CD4-positive, alpha-beta T cell treated with Interleukin-15 for 1 hour (primary cell): Measurements from ENCODE around the gene KHDRBS2.
"Not testable (repeated sequence)": the region's sequence is repeated elsewhere in the genome, so short reads cannot be mapped to it uniquely, and the experiment has no call there.

Source experiments
- DNase-seq: peaks from one replicate; pipeline ENCODE4 v3.0.0-alpha.2; 2020

The KHDRBS2 gene

DNA sequence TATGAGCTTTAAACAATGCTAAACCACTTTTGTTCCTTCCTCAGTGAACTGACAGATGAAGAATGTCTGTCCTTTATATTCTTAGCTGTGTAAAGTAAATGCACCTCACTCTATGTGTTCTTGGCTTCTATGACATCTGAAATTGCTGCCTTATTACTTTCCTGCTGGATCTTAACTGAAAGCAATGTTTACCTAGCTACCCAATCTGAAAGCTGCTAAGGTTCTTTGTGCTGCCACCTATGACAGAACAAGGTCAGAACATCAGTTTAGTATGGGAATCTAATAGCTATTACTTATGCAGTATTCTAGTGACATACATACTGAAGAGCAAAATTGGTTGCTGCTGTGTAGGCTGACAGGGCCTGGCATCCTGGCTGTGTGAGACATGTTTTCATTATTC lies 444.1 kb downstream of the KHDRBS2 start:
- no peak for DNase-seq

- no peak for DNase-seq
Observed at GRCh38 chr6:61835237-61835636, 450.8 kb downstream of the KHDRBS2 start.

GRCh38 chr6:61833176-61833755 lies 452.8 kb downstream of the KHDRBS2 start:
- DNase-seq: no peak

DNA sequence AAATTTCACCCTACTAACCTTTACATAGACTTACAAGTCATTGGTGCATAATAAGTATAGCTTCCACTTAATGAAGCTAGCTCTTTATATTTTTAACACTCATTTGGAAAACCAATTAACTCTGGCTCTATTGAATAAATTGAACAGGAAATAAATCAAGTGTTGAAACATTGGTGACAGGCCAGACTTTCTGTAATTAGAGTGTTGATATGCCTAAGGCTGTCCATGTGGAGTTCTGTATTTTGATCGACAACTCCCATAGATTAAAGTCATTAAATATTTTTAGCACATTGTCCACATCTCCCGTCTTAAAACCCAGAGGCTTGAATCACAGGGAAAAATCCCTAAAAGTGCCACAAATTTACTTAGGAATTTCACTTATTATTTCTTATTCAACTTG lies 468.3 kb downstream of the KHDRBS2 start:
- no peak for DNase-seq

DNA sequence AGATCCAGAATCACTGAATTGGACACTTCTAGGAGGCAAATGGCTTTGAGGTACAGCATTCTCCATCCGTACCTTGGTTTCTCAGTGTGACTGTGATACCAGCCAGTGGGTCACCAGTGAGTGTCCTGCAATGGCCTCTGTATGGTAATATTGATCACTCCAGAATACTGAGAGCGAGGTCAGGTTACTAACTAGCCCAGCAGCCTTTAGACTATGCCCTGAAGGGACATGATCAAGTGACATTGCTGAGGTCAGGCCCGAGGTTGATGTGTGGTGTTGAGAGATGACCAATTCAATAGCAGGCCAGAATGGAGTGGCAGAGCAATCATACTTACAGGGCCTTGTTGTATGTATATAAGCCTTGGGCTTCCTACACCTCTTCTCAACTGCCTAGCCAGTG lies 476.0 kb downstream of the KHDRBS2 start:
- DNase-seq: no peak

DNA sequence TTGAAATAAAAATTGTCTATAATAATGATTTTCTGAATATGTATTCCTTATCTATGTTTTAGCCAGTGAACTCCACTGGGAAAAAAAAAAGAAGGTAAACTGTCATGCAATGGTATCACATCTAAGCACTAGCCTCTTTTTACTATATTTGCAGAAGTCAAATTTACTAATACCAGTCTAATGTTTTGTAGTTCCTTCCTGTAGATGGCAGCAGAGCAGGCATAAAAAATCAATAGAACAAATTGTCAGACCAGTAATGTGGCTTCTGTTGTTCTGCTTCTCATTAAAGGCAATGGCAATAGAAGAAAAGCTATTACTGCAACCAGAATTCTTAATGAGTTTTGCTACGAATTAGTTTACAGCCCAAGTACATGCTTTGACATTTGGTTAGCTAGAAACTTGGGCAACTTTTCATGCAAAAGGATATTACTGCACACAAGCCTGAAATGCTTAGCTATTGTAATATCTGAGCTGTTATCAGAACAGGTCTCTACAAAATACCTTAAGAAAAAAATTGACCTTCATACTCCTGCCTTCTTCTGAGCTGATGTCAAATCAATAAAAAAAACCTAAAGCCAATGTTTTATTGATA lies 476.9 kb downstream of the KHDRBS2 start:
- DNase-seq: no peak

DNA sequence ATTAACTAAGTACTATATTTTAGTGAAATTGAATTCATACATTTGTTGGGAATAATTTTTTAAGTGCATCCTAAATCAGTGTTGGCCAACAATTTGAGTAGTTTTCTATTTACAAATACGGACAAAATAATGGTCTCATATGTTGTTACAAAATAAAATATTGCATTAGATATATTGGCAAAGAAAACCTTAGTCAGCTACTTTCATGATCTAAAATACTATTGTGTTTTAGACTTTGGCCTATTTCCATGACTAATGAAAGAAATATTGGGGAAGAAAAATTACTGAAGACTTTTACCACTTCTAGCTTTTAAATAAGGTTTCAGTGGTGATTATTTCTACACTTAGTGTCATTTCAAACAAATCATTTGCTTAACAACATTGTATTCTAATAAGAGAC lies 498.0 kb downstream of the KHDRBS2 start:
- DNase-seq: no peak

- DNase-seq: not testable (repeated sequence)
Observed at GRCh38 chr6:61769446-61769845, 516.6 kb downstream of the KHDRBS2 start.

- DNase-seq: no peak
Observed at GRCh38 chr6:61755739-61756138, 530.3 kb downstream of the KHDRBS2 start.

DNA sequence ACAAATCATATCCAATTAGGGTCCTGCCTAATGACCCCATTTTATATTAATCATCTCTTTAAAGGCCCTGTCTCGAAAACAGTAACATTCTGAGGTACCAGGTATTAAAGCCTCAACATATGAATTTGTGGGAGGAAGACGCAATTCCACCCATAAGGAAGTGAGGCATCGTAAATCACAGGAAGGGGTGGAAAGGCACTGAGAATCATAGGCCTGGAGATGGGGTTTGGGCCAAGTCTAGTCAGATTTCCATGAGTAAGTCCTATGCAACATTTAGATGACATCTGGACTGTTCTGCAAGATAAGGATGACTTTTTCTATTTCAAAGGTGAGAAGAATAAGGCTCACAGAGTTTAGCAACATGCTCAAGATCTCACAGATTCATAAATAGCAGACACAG lies 534.0 kb downstream of the KHDRBS2 start:
- DNase-seq: no peak

- DNase-seq: no peak
Observed at GRCh38 chr6:61745994-61746393, 540.0 kb downstream of the KHDRBS2 start.

GRCh38 chr6:61711849-61712248 lies 574.2 kb downstream of the KHDRBS2 start:
- DNase-seq: no peak

DNA sequence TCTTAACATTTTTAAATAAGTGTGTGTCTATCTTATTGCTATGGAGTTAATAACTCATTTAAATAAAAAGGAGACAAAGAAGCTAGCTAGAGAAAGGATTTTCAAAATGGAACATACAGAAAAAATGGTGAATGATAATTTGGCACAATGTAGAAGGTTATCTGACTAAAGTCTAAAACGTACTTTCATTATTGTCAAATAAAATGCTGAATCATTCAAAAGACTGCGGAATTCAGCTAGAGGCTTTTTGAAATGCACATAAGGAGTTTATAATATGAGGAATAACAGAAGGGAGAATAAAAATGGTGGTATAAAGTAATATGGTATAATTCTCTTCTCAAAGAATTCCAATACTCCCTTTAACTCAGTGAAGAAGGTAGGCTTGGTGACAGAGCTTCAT lies 597.9 kb downstream of the KHDRBS2 start:
- no peak for DNase-seq

DNA sequence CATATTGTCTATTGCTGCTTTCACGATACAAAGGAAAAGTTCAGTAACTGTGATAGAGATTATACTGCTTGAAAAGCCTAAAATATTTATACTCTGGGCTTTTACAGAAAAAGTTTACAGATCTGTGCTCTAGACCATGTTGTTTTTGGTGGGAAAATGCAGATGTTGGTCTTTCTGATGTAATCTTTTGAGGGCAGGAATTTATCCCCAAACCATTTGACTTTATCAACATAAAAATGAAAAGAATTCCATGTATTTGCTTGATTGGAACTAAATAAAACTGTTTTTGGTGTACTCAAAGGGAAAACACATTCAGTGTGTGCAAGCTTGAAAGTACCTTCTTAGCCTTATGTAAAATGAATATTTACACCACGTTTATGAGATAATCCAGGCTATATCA lies 603.5 kb downstream of the KHDRBS2 start:
- no peak for DNase-seq

DNA sequence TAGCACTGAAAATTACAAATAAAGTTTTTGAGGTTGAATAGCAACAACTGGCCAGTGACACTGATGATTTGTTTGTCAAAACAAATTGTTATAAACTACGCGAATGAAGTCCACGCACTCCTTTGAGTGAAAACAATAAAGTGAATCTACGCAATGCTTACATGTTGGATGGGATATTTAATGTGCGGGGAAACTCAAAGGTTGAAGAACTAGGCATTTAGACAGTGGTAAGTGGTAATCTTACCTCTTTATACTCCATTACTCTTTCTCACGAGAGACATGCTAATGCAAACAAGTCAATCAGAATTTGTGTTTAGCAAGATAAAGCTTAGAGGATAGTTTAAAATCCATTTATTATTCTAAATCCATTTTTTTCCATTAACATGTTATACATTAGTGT lies 606.4 kb downstream of the KHDRBS2 start:
- DNase-seq: no peak

- no peak for DNase-seq
Observed at GRCh38 chr6:61675734-61676133, 610.3 kb downstream of the KHDRBS2 start.

DNA sequence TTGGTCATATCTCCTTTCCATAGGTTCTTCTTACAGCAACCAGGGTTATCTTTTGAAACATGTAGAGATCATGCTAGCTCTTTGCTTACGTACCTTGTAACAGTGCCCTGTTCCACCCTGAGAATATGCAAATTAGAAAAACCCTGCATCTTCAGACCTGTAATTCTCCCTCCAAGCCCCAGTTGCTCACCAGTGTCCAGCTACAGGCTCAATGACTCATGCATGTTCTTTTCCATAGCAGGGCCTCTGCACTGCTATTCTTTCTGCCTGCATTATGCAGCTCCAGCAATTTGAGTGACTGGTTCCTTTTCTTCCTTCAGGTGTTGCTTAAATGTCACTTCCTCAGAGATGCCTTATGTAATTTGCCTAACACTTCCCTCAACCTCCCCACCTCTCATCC lies 636.2 kb downstream of the KHDRBS2 start:
- DNase-seq: no peak

DNA sequence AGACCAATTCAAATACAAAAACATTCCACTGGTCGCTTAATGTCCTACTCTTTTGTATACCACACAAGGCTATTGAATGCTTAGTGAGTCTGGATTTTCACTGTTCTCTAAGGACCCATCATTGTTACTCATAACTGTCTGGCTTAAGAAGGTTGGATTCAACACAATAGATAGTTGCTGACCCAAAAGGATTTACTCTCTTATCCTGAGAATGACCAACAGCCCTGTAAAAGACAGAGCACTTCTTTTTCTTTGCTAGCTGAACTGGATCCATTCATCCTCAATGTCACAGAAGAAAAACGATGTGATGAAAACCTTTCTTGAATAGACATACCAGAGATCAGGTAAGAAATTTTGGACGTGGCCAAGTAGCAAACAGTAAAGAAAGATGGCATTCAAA lies 645.6 kb downstream of the KHDRBS2 start:
- DNase-seq: no peak
